Activated naive CD8-positive, alpha-beta T cell treated with anti-CD3 and anti-CD28 coated beads, Interleukin-2, amount 50 U/mL, for 16 hours (primary cell): ENCODE data around the gene TMEM30B.
"Not testable (repeated sequence)": the region's sequence is repeated elsewhere in the genome, so short reads cannot be mapped to it uniquely, and the experiment has no call there.

ENCODE experiments used
- DNase-seq: peaks from one replicate; pipeline ENCODE4 v3.0.0-alpha.2; 2020; ENCODE audit warnings: low read depth, low spot score

The TMEM30B gene, protein sequence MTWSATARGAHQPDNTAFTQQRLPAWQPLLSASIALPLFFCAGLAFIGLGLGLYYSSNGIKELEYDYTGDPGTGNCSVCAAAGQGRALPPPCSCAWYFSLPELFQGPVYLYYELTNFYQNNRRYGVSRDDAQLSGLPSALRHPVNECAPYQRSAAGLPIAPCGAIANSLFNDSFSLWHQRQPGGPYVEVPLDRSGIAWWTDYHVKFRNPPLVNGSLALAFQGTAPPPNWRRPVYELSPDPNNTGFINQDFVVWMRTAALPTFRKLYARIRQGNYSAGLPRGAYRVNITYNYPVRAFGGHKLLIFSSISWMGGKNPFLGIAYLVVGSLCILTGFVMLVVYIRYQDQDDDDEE

DNA sequence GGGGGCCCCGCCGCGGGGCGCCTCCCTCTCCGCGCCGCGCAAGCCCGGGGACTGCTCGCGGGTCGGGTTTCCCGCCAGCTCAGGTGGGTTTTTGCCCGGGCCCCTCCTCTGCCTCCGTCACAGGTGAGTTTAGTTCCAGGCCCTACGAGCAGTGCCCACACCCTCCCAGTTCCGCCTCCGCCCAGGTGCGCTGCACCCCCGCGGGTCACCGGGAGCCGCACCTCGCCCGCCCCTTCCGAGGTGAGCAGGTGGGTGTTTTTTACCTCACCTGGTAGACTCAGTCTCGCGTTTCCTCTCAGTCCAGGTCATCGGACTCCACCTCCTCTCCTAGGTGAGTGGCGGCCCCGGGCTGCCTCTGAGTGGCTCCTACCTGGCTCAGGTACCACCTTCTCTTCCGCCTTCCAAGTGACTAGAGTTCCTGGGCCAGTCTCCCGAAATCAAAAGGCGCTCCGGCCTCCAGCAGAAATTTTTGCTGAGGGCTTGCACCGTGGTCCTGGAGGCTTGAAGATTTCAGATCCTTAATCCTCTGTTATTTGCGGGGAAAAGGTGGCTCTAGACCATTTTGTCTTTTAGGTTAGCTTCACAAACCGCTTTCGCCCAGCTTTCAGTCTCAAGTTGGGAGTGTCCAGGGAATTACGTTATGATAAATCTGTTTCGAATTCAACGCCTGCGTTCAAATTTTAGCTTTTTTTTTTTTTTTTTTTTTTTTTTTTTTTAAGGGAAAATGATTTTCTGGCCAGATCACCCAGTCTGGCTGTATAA lies at the start of gene TMEM30B:
Gene TMEM30B, minus strand, starts transcription at position 153 of the 762 bp plus-strand sequence. CDS start 191 bp downstream, outside the sequence.
- DNase-seq: no peak

DNA sequence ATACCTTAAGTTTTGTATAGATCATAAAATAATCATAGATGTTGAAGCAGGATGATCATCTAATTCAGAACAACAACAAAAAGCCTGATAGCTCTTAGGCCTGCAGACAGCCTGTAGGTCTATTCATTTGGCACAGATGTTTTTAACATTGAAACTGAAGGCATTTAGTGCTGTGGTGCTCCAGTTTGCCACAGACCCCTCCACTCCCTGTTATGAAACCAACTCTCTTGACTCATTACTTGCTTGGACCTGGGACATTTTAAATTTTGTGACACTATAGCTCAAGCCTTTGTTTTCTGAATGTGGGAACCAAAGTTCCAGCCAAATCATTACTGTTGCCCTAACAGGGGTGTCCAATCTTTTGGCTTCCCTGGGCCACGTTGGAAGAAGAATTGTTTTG lies 49.4 kb upstream of the TMEM30B start:
- DNase-seq: no peak

DNA sequence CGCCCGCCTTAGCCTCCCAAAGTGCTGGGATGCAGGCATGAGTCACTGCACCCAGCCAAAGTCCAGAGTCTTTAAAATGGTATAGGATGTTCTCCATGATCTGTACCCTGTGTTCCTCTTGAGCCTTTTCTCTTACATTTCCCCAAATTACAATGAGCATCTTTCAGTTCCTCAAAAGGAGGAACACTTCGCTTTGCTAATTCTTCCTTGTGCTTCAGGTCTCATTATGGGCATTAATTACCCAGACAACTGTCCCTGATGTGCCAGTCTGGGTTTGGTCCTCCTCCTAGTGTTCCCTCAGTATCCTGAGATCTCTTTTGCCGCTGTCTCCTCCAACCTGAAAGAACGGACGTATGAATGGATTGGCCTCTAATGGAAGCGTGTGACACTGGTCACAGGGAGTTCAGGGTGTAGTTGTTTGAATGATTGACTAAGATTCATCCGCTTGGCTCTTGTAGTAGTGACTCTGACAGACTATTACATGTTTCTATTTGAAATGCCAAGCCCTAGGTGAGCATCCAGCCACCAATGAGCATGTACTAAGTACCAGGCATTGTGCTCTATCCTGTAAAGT lies 48.4 kb upstream of the TMEM30B start:
- no peak for DNase-seq

DNA sequence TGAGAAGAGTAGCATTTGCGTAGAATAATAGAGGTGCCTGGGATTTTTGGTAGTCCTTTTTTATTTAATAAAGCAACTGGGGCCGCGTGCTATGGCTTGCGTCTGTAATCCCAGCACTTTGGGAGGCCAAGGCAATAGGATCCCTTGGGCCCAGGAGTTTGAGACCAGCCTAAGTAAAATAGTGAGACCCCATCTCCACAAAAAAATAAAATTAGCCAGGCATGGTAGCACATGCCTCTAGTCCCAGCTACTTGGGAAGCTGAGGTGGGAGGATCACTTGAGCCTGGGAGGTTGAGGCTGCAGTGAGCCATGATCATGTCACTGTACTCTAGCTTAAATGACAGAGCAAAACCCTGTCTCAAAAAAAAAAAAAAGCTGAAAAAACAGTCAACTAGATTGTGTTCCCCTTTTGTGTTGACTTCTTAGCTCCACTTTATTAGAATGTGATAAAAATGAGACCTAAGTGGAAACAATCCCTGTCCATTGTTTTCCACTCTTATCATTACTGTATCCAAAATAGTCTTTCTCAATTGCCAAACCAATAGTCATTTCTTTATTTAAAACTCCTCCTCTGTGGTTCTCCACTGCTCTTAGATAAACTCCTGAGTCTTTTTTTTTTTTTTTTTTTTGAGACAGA lies 47.6 kb upstream of the TMEM30B start:
- DNase-seq: no peak

DNA sequence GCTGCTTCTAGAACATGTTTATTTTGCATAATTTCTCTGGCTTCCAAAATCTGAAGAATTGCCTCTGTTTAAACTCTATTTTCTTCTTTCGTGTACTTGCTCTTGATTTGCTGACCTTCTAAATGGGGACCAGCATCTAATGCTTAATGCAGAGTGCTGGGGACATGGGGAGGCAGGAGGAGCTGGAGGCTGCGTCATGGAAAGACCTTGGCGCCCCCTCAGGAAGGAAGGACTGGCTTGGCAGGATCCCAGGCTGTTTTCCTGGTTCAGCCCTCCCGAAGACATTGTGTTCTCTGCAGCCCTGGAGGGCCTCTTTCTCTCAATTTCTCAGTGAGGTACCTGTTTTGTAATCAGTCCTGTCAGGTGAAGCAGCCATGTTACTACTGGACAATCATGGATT lies 45.7 kb upstream of the TMEM30B start:
- no peak for DNase-seq

DNA sequence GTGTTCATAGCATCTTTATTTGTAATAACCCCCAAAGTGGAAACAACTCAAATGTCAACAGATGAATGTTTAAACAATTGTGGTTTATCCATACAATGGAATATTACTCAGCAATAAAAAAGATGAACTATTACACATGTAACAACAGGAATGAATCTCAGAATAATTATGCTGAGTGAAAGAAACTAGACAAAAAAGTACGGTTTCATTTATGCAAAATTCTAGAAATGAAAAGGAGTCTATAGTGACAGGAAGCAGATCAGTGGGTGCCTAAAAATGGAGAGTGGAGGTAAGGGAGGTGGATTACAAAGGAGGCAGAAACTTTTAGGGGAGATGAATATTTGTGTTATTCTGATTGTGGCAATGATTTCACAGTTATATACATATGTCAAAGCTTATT lies 45.0 kb upstream of the TMEM30B start:
- DNase-seq: no peak

DNA sequence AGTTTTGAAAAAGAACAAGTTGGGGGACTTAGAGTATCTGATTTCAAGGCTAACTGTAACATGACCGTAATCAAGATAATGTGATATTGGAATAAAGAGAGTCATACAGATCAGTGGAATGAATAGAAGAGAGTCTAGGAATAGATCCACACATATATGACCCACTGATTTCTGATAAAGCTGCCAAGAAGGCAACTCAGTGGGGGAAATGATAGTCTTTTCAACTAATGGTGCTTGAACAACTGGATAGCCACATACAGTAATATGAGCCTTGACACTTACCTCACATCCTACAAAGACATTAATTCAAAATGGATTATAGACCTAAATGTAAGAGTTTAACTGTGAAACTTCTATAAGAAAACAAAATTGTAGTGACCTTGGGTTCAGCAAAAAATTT lies 44.0 kb upstream of the TMEM30B start:
- DNase-seq: no peak

DNA sequence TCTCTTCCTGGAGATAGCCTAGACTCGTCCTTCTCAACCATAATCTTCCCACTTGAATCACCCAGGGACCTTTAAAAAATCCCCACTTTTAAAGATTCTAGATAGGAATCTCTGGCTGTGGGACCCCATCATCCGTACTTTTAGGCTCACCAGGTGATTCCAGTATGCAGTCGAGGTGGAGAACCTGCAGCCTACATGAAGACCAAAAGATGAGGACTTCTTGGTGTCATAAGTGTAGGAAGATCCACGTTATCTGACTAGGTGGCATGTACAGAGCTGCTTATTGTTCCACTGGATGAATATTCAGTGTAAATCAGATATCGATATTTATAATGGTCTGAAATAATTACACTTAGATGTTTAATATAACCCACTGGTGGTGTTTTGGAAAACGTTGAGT lies 42.8 kb upstream of the TMEM30B start:
- no peak for DNase-seq

DNA sequence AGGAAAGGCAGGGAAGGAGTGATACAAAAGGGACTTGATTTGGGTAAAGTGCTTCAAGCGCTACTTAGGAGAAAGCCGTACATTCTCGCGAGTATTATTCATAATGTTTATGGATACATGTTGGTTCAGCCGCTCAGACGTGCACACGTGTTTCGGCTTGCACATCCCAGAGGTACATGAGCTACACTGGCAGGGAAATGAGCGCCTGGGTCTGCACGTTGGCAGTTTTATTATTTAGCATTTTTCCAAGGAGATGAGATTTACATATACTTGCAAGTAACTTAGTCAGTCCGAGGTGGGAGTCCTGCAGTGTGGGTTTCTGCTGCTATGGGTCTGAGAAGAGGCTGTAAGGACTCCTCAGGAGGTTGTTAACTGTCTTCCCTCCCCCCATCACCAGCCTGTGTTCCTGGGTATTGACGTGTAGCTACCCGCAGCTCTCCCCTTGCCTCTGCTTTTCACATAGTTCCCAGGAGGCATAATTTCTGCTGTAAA lies 41.7 kb upstream of the TMEM30B start:
- no peak for DNase-seq

DNA sequence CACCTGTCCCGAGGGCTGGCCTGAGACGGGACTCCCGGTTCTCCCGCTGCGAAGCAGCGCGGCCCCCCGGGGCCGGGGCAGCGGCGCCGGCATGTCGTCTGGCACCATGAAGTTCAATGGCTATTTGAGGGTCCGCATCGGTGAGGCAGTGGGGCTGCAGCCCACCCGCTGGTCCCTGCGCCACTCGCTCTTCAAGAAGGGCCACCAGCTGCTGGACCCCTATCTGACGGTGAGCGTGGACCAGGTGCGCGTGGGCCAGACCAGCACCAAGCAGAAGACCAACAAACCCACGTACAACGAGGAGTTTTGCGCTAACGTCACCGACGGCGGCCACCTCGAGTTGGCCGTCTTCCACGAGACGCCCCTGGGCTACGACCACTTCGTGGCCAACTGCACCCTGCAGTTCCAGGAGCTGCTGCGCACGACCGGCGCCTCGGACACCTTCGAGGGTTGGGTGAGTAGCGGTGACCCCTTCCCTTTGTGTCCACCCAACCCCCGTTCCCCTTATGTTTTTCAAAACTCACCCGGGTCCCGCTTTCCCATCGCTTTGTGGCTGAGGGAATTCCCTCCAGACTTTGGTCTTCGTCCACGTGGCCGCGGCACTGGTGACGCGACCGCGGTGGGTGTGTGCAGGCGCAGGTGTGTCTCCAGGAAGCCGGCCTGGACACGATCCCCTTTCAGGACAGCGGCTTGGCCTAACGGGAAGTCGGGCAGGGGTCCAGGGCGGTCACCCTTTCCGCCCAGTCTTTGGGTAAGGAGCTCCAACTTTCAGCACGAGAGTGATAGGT lies 41.1 kb upstream of the TMEM30B start:
- no peak for DNase-seq

DNA sequence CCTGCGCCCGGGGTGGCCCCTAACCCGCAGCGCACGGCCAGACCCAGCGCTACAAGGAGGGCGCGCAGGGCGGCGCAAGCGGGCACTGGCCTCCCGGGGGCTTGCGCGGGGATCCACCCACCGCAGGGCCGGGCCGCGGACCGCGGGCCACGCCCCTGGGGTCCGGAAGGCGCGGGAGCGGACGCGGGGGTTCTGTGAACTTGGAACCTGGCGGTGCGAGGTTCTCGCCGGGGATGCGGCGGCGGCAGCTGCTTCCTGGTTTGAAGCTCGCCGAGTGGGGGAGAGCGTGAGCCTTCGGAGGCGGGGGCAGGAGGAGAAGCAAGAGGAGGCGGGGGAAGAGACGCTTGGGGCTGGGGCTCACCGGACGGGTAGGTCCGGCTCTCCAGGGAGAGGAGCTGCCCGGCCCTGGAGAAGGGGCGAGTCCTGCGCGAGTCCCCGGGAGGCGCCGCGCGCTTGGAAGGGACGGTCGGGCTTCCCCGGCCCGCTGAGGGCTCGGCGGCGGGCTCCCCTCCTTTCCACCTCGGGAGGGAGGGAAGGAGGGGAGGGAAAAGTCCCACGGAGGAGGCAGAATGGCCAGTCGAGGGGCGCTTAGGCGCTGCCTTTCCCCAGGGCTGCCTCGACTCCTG lies 40.4 kb upstream of the TMEM30B start, which contains the start of gene PRKCH:
Gene PRKCH, plus strand, starts transcription at position 195 of the 626 bp plus-strand sequence. CDS start 523 bp downstream, outside the sequence.
- DNase-seq: peak; percentile 65

DNA sequence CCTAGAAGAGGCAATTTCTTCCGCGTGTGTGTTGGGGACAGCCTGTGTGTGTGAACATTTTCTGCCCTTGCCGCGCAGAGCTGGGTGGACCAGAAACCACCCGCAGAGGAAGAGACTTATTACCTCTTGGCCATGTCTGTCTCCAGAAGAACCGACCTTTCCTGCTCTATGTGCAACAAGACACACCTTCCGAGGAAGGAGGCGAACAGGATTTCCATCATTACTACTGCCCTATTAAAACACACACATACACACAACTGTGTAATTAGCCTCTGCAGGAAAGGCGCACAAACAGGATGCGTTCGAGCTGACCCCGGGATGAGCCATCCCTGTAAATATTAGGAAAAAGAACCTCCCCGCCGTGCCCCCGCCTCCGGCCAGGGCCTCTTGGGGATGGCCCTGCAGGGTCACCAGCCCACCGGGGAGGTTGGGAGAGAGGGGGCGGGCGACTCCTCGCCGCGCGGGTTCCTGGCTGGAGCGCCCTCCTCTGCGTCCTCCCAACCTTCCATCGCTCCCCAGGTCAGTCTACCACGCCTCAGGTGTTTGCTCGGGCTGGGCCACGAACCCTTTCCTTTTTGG lies 39.8 kb upstream of the TMEM30B start:
- DNase-seq: no peak

DNA sequence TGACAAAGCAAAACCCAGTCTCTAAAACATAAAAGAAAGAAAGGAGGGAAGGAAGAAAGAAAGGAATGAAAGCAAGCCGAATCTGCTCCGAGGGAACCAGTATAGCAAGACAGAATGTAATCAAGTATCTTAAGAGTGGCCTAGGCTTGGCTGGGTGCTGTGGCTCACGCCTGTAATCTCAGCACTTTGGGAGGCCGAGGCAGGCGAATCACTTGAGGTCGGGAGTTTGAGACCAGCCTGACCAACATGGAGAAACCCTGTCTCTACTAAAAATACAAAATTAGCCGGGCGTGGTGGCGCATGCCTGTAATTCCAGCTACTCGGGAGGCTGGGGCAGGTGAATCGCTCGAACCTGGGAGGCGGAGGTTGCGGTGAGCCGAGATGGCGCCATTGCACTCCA lies 39.0 kb upstream of the TMEM30B start:
- not testable (repeated sequence) for DNase-seq

DNA sequence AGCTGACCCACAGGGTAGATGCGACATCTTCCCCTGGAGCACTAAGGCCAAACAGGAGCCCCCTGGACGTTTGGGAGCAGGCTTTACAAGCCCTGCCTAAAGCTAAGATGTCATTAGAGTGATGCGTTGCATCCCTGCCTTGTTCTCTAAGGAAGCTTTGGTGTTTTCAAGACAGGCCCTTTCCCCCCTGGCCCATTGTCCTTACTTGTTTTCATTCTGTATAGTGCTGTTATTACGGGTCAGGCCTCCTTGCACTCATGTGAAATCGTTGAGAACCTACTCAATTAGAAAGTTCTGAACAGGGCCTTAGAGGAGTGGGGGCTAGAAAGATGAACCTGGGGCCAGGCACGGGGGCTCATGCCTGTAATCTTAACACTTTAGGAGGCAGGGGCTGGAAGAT lies 38.6 kb upstream of the TMEM30B start:
- DNase-seq: no peak

DNA sequence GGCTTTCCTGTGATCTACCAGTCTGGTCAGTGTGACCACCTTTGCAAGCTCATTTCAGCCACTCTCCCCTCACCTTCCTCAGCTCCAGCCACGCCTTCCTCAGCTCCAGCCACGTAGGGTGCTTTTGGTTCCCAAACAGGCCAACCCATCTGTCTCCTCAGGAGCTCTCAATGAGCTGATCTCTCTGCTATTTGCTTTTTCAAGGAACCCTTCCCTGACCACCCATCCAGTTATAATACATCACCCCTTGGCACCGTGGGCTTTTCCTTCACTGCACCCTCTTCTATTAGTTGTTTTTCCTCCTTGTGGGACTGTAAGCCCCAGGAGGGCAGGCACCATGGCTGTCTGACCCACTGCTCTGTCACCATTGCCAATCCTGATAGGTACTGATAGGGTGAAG lies 37.9 kb upstream of the TMEM30B start:
- no peak for DNase-seq

DNA sequence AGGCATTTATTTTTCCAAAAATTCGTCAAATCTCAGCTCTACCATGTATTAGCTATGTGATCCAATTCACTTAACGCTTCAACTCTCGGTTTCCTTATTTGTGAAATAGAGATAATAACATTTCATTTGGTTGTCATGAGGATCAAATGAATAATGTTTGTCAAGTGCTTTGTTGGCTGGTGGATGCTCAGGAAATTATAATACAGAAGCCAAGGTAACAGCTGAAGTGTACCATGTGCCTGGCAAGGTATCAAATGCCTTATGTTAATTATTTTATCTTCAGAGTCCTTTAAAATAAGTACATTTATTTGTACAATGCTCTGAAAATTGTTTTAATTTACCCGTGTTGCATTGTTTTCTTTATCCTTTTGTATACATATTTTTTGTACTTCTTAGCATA lies 34.2 kb upstream of the TMEM30B start:
- DNase-seq: no peak

DNA sequence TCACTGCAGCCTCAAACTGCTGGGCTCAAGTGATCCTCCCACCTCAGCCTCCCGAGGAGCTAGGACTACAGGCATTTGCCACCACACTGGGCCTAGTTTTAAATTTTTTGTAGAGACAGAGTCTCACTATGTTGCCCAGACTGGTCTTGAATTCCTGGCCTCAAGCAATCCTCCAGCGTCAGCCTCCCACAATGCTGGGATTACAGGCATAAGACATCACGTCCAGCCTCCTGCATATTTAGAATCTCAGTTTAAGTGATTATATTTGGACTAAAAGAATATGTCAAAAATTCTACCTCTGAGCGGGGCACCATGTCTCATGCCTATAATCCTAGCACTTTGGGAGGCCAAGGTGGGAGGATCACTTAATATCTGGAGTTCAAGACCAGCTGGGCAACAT lies 27.6 kb upstream of the TMEM30B start:
- not testable (repeated sequence) for DNase-seq

DNA sequence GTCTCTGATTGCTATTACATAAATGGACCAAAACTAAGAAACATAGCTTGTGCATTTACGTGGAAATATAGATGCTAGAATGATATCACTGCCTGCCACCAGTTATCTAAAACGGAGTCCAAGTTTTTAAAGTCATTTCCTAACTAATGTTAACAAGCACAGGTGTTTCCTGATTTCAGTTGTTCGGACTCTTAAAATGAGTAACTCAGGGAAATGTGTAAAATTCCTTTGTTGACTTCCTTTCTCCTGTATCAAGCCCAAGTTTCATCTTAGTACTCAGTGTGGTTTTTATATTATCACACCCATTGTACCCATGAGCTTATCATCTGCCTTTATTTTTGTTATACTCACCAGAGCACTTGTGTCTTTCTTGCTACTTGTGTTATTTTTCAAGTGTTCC lies 27.1 kb upstream of the TMEM30B start:
- no peak for DNase-seq

DNA sequence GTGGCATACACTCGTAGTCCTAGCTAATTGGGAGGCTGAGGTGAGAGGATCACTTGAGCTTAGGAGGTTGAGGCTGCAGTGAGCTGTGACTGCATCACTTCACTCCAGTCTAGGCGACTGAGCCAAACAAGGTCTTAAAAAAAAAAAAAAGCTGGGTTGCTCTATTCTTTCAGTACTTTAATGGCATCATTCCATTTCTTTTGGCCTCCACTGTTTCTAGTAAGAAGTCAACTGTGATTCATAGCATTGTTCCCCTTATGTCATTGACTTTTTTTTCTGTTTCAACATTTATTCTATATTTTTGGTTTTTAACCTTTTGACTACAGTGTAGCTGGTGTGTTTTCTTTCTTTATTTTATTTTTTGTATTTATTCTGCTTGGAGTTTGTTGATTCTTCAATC lies 23.6 kb upstream of the TMEM30B start:
- no peak for DNase-seq

DNA sequence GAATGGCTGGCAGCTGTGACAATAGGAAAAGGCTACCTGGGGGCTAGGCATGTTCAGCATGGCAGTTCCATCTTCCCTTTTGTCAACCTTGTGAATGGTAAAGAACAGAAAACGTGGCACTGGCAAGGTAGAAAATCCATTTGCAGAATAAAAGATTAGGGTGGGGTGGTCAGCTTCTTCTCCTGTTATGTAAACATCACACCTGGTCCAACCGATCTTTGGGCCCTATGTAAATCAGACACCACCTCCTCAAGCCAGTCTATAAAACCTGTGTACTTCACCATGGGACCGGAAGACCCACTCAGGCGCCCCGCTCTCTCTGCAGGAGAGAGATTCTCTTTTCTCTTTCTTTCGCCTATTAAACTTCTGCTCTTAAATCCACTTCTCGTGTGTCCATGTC lies 19.6 kb upstream of the TMEM30B start:
- DNase-seq: no peak
